Rectal smooth muscle tissue (tissue), 1 donor: ENCODE data around the gene PLEKHA5.

Source experiments
- H3K27ac ChIP-seq: one replicate; pipeline ENCODE4 v1.7.0; 2013; ENCODE audit warnings: low read depth, low read length, inconsistent platforms
- H3K27me3 ChIP-seq: one replicate; pipeline ENCODE4 v1.7.0; 2013; ENCODE audit warnings: low read length; ENCODE audit not compliant: control insufficient read depth, insufficient read depth
- H3K36me3 ChIP-seq: one replicate; pipeline ENCODE4 v1.7.0; 2013; ENCODE audit warnings: low read length; ENCODE audit not compliant: control insufficient read depth, insufficient read depth
- H3K4me1 ChIP-seq: one replicate; pipeline ENCODE4 v1.7.0; 2013; ENCODE audit warnings: low read length; ENCODE audit not compliant: control insufficient read depth, insufficient read depth
- H3K4me3 ChIP-seq: one replicate; pipeline ENCODE4 v1.7.0; 2013; ENCODE audit warnings: low read length
- H3K9ac ChIP-seq: one replicate; pipeline ENCODE4 v1.7.0; 2013; ENCODE audit warnings: low read length

PLEKHA5 gene

GRCh38 chr12:19138551-19138950 is 9.0 kb downstream of the PLEKHA5 start:
- Histone ChIP-seq H3K4me1 (no peaks in the 10 kb centered on the region), H3K27me3 (no peaks in the 10 kb centered on the region)

DNA sequence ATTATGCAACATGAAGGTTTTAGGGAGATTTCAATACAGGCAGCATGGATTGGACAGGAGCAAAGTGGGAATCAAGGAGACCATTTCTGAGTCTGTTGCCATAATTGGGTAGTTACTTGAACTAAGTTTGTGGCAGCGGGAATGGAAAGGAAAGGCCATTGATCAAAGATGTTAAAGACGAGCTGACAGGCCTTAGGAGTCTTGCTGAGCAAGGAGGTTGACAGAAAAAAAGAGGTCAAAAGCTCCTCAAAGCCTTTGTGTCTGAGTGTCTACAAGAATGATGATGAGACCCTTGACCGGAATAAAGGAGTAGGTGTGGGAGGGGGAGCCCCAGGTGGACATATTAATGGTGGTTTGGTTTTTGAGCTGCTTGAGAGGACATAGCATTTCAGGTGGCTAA is 9.4 kb downstream of the PLEKHA5 start:
- Histone ChIP-seq H3K9ac (no peak overlapping the region), H3K4me1 (no peaks in the 10 kb centered on the region), H3K4me3 (no peak overlapping the region), H3K27me3 (no peaks in the 10 kb centered on the region), H3K36me3 (no peaks in the 10 kb centered on the region), H3K27ac (no peak overlapping the region)

More at GRCh38 chr12:19138551-19138950, 9.0 kb downstream of the PLEKHA5 start:
- no peaks in the 10 kb centered on the region for H3K36me3 ChIP-seq
- no peak overlapping the region for H3K4me3 ChIP-seq
- no peak overlapping the region for H3K27ac ChIP-seq
- H3K9ac ChIP-seq = no peak overlapping the region

GRCh38 chr12:19139615-19140194 is 10.2 kb downstream of the PLEKHA5 start:
- Histone ChIP-seq H3K27ac (no peak overlapping the region), H3K36me3 (no peaks in the 10 kb centered on the region), H3K4me1 (no peaks in the 10 kb centered on the region), H3K4me3 (no peak overlapping the region), H3K27me3 (no peaks in the 10 kb centered on the region), H3K9ac (no peak overlapping the region)

- H3K27me3 ChIP-seq = no peaks in the 10 kb centered on the region
- no peak overlapping the region for H3K27ac ChIP-seq
- H3K9ac ChIP-seq = no peak overlapping the region
- no peak overlapping the region for H3K4me3 ChIP-seq
- no peaks in the 10 kb centered on the region for H3K4me1 ChIP-seq
- no peaks in the 10 kb centered on the region for H3K36me3 ChIP-seq
Measured at GRCh38 chr12:19140381-19141236, 11.1 kb downstream of the PLEKHA5 start.

- Histone ChIP-seq H3K36me3 (no peaks in the 10 kb centered on the region), H3K27me3 (no peaks in the 10 kb centered on the region), H3K4me3 (no peak overlapping the region), H3K27ac (no peak overlapping the region), H3K9ac (no peak overlapping the region), H3K4me1 (no peaks in the 10 kb centered on the region)
Measured at GRCh38 chr12:19142499-19142898, 13.0 kb downstream of the PLEKHA5 start.

- no peak overlapping the region for H3K27ac ChIP-seq
- no peaks in the 10 kb centered on the region for H3K27me3 ChIP-seq
- H3K36me3 ChIP-seq = no peaks in the 10 kb centered on the region
- H3K9ac ChIP-seq = no peak overlapping the region
- H3K4me3 ChIP-seq = no peak overlapping the region
- no peaks in the 10 kb centered on the region for H3K4me1 ChIP-seq
Measured at GRCh38 chr12:19144287-19144686, 14.8 kb downstream of the PLEKHA5 start.

DNA sequence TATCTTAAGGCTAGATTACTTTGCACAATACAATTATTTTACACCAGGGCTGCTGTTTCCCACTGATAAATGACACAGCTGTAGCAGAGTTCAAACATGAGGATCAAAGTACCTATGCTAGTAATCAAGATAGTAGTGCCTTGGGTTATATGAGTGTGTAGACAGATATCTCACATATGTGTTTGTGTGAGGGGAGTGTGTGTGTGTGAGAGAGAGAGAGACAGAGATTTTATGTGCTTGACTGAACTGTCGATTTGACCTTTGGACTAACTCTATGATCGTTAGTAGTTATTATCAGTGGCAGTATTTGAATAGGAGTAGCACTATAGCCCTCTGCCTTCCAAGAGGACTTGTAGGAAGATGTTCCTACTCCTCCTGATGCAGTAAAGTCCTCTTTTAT is 15.5 kb downstream of the PLEKHA5 start:
- H3K36me3 ChIP-seq = peaks cover 4% of the 10 kb centered on the region
- no peak overlapping the region for H3K27ac ChIP-seq
- no peaks in the 10 kb centered on the region for H3K4me1 ChIP-seq
- H3K27me3 ChIP-seq = no peaks in the 10 kb centered on the region
- H3K9ac ChIP-seq = no peak overlapping the region
- no peak overlapping the region for H3K4me3 ChIP-seq

GRCh38 chr12:19148860-19149259 is 19.3 kb downstream of the PLEKHA5 start:
- H3K27ac ChIP-seq = no peak overlapping the region
- H3K4me1 ChIP-seq = no peaks in the 10 kb centered on the region
- peaks cover 4% of the 10 kb centered on the region for H3K36me3 ChIP-seq
- no peak overlapping the region for H3K9ac ChIP-seq
- no peaks in the 10 kb centered on the region for H3K27me3 ChIP-seq
- no peak overlapping the region for H3K4me3 ChIP-seq

DNA sequence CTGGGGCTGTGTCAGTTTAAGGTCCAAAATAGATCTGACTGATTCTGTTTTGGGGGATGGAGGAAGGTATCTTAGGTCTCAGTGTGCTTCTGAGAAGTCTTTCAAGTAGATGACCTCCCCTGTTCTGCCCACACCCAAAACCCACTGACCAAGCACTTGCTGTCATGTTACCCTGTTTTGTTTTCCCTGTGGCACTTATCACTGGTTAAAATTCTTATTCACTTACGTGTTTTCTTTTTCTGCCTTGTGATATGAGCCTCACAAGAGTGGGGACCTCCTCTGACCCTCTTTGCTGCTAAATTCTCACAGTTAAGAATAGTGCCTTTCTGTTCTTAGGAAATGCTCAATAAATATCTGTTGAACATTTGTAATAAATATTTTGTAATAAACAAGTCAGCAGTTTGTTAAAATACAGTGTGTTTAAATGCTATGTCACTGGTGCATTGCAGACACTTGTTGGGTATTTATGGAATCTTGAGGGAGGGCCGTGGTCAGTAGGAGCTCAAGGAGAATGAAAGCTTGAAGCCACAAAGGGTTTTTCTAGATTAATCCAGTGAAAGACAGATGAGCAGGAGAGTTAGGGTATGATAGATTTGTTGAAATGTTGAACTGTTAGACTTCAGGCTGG is 20.9 kb downstream of the PLEKHA5 start:
- Histone ChIP-seq H3K27ac (no peak overlapping the region), H3K9ac (no peak overlapping the region), H3K4me1 (no peaks in the 10 kb centered on the region)

GRCh38 chr12:19151298-19151697 is 21.8 kb downstream of the PLEKHA5 start:
- H3K9ac ChIP-seq = no peak overlapping the region
- no peak overlapping the region for H3K27ac ChIP-seq
- H3K27me3 ChIP-seq = no peaks in the 10 kb centered on the region
- H3K4me3 ChIP-seq = no peak overlapping the region
- no peaks in the 10 kb centered on the region for H3K4me1 ChIP-seq
- peaks cover 4% of the 10 kb centered on the region for H3K36me3 ChIP-seq

More for the DNA sequence above, 20.9 kb downstream of the PLEKHA5 start:
- H3K27me3 ChIP-seq = no peaks in the 10 kb centered on the region
- H3K4me3 ChIP-seq = no peak overlapping the region
- H3K36me3 ChIP-seq = peaks cover 4% of the 10 kb centered on the region

DNA sequence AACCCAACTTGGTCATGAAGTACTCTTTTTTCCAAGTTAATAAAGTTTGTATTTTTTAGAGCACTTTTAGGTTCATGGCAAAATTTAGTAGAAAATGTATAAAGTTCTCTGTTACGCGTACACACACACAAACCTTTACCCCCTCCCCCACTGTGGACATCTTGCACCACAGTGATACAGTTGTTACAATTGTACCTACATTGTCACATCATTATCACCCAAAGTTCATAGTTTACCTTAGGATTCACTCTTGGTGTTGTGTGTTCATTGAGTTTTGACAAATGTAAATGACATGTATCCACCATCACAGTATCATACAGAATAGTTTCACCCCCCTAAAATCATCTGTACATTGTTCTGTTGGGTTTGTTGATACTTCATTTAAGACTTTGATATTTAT is 23.9 kb downstream of the PLEKHA5 start:
- Histone ChIP-seq H3K4me1 (no peaks in the 10 kb centered on the region), H3K27ac (no peak overlapping the region), H3K9ac (no peak overlapping the region), H3K4me3 (no peak overlapping the region), H3K36me3 (peaks cover 4% of the 10 kb centered on the region), H3K27me3 (no peaks in the 10 kb centered on the region)

DNA sequence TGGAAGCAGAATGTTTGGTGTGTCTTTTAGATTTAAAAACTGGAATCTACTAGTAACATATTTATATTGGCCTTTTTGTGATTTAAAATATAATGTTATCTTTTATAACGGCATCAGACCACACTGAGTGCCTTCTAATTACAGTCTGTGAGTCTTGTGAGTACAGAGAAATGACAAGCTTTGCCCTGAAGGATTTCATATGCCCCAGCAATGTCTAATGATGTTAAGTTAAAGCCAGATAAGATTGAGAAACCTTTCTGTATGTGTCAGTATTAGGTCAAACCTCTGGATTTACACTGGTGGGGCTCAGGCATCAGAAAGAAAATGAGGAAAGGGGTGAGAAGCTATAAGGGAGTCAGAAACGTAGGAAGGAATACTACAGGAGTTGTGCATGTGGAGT is 25.2 kb downstream of the PLEKHA5 start:
- no peak overlapping the region for H3K4me3 ChIP-seq
- no peaks in the 10 kb centered on the region for H3K4me1 ChIP-seq
- no peak overlapping the region for H3K9ac ChIP-seq
- H3K36me3 ChIP-seq = peaks cover 1% of the 10 kb centered on the region
- no peaks in the 10 kb centered on the region for H3K27me3 ChIP-seq
- H3K27ac ChIP-seq = no peak overlapping the region
